HG03432 (cell line): ENCODE results near the gene SEC11A.
"Not testable (repeated sequence)": the region's sequence is repeated elsewhere in the genome, so short reads cannot be mapped to it uniquely, and the experiment has no call there.

ENCODE experiments used
- ATAC-seq: cut with Tn5 transposase; IDR thresholded peaks from one replicate; pipeline ENCODE4 v1.9.1; 2021; ENCODE audit warnings: mild to moderate bottlenecking, moderate library complexity; ENCODE audit not compliant: unreplicated experiment

The SEC11A gene

GRCh38 chr15:84716036-84716732, at the start of gene SEC11A:
Gene SEC11A (minus strand): TSS chr15:84716139. CDS start chr15:84716075, 64 bp downstream.
- peak; percentile 97 for ATAC-seq

- ATAC-seq = no peak
Observed at GRCh38 chr15:84765675-84766074, 49.7 kb upstream of the SEC11A start.

- ATAC-seq = no peak
Observed at GRCh38 chr15:84764989-84765388, 49.0 kb upstream of the SEC11A start.

GRCh38 chr15:84764585-84764984, 48.6 kb upstream of the SEC11A start:
- no peak for ATAC-seq

GRCh38 chr15:84762840-84763572, 47.1 kb upstream of the SEC11A start:
- no peak for ATAC-seq

GRCh38 chr15:84761607-84762131, 45.7 kb upstream of the SEC11A start:
- ATAC-seq = peak; percentile 65

DNA sequence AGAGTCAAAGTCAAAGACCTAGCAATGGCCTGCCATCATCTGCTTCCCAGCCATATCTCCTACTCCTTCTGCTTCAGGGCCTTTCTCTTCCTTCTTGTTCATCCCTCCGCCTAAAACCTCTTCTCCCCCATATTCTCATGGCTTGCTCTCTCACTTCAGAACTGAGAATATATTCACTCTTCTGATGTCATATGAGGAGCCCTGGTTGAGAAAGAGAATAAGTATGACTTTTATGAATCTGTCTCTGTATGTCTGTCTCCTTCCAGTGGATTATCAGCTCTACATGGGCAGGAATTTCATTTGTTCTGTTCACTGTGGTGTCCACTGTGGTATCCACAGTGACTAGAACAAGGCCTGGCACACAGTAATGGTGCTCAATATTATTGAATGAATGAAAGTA, 44.3 kb upstream of the SEC11A start:
- ATAC-seq = no peak

DNA sequence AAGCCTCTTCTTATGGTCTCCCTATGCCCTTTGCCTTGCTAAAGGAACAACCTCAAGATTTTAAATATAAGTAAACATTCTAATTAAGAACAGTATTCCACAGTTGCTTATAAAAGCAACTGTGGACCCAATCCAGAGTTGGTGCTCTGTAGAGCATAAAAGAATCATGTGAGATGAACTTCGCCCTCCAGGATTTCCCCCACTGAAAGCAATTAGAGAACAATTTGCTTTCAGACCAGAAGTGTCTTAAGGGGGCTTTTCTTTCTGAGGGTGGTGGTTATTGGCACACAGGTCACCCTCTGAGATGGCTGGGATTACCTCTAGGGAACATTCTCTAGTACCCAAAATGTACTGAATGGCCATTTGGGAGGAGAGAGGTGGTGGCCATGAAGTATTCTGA, 43.1 kb upstream of the SEC11A start:
- no peak for ATAC-seq

DNA sequence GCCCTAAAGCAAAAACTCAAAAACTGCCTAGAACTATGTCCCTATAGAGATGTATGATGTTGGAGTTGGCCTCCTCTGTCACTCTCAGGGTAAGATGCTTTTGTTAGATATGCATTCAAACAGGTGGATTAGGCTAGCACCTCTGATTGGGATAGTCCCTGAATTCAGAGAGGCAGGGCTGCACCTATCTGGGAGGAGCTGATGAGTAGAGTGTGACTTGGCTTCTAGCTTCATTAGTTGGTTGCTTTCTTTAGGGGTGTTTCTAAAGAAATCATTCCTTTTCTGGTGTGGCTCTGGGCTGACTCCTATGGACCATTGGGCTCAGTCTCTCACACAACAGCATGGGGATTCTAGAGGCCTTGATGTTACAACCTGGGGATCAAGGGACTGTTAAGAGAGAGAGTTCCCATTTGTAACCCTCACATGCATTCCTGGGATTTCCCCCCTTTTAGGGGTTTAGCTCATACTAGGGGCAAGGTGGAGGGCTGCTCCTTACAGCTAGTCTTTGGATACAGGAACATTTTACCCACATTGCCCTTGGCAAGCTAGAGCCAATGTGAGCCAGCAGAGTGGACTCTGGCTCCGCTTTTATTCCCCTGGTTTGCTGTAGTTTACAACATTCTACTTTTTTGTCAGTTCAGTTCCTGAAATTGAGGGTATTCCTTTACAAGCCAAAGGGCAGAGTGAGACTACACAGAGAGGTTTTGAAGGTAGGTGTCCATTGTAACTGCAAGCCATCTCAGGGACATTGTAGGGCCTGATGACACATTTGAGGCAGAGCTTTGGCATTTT, 40.0 kb upstream of the SEC11A start:
- ATAC-seq = no peak

GRCh38 chr15:84754889-84755288, 39.0 kb upstream of the SEC11A start:
- ATAC-seq = not testable (repeated sequence)

GRCh38 chr15:84752700-84753099, 36.8 kb upstream of the SEC11A start:
- ATAC-seq = no peak

GRCh38 chr15:84752195-84752594, 36.3 kb upstream of the SEC11A start:
- no peak for ATAC-seq

DNA sequence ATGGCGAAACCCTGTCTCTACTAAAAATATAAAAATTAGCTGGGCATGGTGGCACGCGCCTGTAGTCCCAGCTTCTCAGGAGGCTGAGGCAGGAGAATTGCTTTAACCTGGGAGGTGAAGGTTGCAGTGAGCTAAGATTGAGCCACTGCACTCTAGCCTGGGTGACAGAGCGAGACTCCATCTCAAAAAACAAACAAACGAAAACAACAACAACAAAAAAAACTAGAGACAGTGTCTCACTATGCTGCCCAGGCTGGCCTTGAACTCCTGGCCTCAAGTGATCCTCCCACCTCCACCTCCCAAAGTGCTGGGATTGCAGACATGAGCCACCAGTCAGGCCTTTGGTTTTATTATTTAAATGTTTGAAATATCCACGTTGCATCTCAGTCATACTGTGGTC, 35.8 kb upstream of the SEC11A start:
- not testable (repeated sequence) for ATAC-seq

- ATAC-seq = peak; percentile 36
Observed at GRCh38 chr15:84750583-84751092, 34.7 kb upstream of the SEC11A start.

DNA sequence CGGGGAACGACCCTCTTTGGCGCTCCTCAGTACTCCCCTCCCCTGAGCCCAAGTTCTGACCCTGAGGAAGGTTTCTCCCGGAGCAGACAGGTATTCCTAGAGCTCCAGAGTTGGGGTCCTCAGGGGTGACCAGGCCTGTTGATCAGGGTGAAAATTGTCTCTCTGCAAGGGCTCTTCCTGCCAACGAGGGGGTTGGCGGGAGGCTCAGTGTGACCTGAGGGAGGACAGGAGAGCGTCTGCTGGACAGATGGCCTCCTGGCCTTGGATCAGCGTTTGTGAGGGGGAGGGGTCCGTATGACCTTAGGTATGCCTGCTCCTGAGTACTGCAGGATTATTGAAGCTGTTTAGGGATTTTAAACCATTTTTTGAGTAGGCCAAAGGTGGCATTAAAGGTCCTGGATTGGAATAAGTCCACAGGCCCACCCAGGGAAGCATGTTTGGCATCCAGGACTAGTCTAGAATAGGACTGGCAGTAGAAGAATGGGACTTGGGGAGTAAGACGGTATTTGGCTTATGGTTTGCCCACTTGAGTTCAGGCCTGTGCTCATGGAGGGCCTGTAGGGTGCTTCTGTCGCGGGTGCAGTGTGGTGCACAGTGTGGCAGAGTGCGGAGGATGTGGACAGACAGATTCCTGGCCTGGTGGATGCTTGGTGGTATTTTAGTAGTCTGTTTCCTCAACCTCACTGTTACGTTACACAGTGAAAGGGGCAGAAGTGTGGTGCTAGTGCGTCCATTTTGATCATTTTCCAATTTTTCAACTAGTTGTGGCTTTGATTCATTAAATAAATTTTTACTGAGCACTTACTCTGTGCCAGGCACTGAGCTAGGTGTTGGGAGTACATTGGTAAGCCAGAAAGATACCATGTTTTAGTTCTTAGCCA, 33.4 kb upstream of the SEC11A start:
- peak; percentile 7 for ATAC-seq

DNA sequence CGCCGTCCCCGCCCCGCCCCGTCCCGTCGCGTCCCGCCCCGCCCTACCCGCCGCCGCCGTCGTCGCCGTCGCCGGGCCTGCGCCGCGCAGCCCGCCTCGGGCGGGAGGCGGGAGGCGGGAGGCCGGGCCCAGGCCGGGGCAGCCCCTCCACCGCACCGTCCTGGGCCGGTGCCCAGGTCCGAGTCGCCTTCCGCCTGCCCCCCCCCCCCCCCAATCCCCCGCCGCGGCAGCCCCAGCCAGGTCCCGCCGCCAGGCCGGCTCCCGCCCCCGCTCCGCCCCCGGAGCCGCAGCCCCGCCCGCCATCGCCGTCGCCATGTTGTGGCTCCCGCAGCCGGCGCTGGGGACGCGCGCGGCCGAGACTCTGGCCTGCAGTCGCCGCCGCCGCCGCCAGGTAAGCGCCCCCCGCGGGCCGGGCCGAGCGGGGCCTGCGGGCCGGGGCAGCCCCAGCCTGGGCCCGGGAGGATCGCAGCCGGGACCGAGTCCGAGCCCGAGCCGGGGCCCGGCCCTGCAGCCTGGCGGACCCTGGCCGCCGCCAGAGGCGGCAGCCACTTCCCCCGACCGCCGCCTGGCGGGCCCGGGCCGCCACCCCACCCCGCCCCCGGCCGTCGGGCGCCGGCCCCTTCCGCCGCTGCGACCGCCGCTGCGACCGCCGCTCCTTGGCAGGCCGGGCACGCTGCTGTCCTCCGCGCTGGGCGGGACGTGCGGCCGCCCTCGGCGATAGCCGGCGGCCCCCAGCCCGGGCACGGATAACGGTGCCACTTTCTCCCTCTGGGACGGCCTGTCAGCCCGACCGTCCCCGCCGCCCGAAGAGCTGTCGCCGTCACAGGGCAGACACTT, 32.6 kb upstream of the SEC11A start, which contains the start of gene ZNF592:
ZNF592 (plus strand) TSS at position 319 of the 837 bp plus-strand sequence. CDS start 34,084 bp downstream, outside the sequence.
- ATAC-seq = peak; percentile 60

- peak; percentile 56 for ATAC-seq
Observed at GRCh38 chr15:84747416-84748273, 31.7 kb upstream of the SEC11A start.

DNA sequence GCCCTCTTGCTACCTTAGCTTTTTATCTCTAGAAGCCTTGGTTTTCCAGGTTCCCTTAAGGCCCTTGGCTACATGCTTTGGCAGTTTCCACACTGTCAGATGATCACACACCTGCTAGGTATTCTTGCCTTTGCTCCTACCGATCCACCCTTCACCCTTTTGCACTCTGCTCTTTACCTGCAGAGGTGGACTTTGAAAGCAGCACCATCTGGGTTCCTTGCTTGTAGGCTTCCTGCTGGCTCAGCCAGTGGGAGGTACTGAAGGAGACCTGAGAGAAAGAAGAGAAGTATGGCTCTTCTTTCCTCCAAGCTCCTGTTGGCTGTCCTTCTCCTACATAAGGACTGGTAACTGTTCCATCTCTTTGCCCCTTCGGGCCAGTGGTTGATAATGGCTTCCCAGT, 25.2 kb upstream of the SEC11A start:
- no peak for ATAC-seq
